ENCODE results near the gene IFNAR2.
"Not testable (repeated sequence)": the region's sequence is repeated elsewhere in the genome, so short reads cannot be mapped to it uniquely, and the experiment has no call there.

IFNAR2 gene

DNA sequence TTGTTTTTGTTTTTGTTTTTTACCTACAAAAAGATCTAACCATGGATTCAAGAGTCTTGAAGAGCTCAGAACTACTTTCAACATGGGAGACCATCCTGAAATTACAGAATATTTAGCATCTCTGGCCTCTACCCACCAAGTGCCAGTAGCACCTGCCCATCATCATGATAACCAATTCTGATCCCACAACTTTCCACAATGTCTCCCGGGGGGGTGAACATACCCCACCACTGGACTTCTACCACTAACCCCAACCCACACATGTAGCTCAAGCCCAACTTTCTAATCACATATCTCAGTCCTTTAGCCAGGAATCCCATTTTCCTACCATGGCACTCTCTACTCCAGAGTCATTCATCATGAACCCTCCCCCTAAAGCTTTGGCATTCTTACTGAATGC lies 15.7 kb upstream of the IFNAR2 start:
- no peak for DNase-seq (ENCODE audit: low read depth in 2 of 2)

DNA sequence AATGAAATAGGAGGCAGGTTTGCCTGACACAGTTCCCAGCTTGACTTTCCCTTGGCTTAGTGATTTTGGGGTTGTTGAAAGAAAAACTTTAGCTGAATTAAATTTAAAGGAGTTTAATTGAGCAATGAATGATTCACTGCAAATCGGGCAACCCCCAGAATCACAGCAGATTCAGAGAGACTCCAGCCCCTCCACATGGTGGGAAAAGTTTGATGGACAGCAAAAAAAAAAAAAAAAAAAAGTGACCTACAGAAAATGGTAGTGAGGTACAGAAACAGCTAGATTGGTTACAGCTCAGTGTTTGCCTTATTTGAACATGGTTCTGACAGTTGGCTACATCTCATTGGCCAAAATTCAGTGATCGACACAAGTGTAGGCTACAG lies 12.6 kb upstream of the IFNAR2 start:
- no peak for DNase-seq (ENCODE audit: low read depth in 2 of 2)

DNA sequence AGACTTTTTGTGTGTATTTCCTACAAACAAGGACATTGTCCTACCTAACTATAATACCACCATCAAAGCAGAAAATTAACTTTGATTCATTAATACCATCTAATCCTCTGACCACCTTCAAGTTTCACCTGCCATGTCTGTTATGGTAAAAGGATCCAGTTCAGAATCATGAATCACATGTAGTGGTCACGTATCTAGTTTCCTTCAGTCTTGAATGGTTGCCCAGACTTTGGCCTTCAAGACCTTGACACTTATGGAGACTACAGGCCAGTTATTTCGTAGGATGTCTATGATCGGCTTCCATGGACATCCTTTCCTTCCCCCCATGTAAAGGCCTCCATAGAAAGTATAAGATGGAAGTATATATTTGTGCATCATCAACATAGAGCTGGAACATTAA lies 10.4 kb upstream of the IFNAR2 start:
- no peak for DNase-seq (ENCODE audit: low read depth in 2 of 2)

DNA sequence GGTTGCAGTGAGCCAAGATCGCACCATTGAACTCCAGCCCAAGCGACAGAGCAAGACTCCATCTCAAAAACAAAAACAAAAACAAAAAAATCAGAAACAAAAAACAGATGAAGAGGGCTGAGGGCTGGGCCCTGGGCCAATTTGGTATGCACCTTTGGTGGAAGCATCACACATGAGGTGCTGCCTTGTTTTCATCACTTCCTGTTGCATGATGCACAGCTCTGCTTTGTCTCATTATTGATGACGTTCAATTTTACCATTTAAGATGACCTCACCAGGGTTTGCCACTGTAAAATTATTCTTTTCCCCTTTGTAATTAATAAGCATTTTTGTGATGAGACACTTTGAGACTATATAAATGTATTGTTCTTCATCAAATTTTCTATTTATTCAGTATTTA lies 9.8 kb upstream of the IFNAR2 start:
- DNase-seq (ENCODE audit: low read depth in 2 of 2), result no peak

DNA sequence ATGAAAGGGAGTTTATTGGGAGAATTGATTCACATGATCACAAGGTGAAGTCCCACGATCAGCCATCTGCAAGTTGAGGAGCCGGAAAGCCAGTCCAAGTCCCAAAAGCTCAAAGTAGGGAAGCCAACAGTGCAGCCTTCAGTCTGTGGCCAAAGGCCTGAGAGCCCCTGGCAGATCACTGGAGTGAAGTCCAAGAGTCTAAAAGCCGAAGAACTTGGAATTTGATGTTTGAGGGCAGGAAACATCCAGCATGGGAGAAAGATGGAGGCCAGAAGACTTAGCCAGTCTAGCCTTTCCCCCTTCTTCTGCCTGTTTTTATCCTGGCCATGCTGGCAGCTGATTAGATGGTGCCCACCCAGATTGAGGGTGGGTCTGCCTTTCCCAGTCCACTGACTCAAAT lies 4.4 kb upstream of the IFNAR2 start:
- DNase-seq (ENCODE audit: low read depth in 2 of 2), result not testable (repeated sequence)

DNA sequence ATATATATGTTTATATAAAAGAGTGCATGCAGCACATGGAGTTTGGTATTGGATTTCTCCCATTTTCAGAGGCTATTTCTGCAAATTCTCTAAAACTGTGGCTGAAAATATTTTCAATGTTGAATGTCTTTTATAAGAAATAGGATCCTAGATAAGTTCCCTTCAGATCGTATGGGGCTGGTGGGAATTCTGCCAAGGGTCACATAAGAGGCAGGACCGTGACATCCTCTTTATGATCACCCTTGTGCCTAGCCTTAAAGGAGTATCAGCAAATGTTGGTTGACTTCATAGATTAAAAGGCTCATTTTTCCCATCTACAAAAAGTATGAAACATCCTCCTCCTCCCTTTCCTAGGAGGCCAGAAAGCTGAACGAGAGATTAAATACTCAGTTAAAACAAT lies 1.3 kb upstream of the IFNAR2 start:
- no peak for DNase-seq (ENCODE audit: low read depth in 2 of 2)

DNA sequence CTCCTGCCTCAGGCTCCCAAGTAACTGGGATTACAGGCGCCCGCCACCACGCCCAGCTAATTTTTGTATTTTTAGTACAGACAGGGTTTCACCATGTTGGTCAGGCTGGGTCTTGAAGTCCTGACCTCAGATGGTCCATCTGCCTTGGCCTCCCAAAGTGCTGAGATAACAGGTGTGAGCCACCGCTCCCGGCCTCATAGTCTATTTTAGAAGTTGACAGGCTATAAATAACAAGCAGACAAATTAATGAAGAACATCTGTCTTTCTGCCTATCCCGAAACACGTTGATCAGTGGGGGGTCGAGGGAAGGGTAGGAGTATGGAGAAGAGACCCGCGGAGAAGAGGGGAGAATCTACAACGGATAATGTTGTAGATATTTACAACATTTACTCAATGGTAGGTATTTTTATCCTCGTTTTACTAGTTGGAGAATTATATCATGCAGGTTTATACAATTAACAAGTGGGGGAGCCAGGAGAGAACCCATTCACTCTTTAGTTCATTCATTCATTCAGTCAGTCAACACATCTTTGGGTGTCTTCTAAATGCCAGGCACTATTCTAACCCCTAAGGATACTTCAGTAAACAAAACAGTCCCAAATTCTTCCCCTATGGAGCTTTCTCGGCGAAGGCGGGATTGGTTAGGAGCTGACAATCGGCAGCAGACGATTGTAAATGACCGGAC lies 497 bp upstream of the IFNAR2 start:
- DNase-seq (ENCODE audit: low read depth in 2 of 2), result no peak

DNA sequence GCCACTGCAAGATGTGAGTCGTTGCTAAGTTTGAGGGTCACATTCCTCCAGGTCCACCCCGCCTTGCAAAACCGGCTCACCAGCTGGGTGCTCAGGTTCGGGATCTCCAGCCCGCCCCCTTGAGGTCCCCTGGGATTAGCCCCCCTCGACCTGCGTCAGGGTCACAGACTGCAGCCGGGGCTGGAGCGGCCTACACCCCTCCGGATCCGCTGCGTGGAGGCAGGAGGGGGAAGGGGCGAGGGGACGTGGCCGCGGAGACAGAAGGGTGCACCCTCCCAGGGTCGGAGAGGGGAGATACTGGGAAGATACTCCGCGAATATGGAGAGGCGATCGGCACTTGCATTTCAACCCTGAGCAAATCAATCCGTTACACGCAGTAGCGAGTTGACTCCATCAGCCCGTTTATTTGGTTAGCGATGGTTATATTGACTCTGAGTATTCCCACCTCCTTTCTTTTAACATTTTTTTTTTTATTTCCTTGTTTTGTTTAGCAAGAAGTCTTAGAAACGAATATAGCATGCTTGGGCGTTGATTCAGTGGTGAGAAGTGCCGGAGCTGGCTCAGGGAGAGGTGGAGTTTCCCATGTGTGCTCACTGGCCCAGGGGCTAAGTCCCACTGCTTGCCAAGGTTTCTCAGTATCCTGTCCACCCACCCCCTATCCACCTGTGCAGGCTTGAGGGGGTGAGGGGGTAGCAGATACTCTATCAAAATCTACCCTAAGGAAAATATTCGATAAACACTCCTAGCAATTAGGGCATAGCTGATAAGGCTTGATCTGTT lies 997 bp downstream of the IFNAR2 start:
- DNase-seq (ENCODE audit: low read depth in 2 of 2), result no peak

DNA sequence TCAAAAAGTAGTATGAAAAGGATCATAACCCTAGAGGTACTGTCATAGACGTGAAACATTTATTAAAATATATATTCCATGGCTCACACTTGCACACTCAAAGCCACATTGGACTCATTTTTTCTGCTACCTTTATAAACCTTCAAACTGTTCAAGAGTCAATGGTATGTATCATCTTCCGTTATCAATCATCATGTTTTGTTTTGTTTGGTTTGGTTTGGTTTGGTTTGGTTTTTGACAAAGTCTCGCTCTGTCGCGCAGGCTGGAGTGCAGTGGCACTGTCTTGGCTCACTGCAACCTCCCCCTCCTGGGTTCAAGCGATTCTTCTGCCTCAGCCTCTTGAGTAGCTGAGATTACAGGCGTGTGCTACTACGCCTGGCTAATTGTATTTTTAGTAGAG lies 1.8 kb downstream of the IFNAR2 start:
- peak in 1 of 2 experiments; percentile 49 for DNase-seq (ENCODE audit: low read depth in 2 of 2)

DNA sequence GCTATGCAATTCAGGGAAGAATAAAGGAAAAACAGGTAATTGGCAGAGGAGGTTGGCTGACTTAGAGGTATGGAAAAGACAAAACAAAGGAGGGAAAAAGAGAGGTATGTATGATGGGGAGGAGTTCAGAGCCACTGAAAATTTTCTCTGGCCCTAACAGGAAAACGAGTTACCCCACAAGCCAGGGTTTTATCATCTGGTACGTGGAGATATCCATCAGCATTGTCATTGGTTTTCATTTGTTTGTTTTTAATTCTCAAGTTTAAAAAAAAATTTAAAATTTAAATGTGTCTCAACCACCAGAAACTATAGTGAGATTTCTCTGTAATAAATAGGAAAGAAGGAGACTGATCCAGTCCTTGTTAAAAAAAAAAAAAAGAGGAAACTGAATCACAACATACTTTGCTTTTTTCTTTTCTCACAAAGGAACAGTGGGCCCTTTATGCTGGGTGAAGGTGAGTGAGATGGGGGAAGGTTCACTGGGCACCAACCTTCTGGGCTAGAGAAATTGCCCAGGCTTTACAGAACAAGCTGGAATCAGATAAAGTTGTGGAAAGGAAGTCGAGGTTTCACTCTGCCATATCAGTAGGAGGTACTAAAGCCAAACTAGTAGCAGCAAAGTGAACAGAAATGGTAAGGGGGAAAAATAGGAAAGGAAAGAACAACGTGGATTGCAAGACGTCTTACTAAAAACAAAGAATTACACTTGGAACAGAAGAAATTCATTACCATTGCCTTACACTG lies 2.7 kb downstream of the IFNAR2 start:
- no peak for DNase-seq (ENCODE audit: low read depth in 2 of 2)

DNA sequence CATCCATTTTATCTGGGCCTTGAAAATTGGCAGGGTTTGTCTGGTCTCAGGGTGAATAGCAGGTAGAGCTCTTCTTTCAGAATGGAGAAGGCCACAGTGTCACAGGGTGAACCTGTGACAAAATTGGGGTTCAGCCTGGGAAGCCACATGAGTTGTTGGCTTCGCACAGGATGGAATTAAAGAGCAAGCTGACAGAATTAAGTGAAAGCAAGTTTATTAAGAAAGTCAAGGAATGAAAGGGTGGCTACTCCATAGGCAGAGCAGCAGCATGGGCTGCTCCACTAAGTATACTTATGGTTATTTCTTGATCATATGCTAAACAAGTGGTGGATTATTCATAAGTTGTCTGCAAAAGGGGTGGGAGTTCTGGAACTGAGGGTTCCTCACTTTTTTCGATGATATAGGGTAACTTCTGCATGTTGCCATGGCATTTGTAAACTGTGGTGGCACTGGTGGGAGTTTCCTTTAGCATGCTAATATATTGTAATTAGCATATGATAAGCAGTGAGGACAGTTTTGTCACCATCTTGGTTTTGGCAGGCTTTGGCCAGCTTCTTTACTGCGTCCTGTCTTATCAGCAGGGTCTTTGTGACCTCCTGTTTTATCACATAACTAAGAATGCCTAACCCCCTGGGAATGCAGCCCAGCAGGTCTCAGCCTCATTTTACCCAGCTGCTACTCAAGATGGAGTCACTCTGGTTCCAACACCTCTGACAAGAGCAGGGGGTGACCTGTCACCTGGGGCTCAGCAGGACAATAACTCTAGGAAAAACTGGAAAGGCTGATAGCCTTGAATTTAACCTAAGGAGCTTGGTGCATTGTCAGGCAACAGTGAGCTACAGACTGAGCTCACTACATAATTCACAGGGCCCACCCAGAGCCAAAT lies 5.1 kb downstream of the IFNAR2 start:
- no peak for DNase-seq (ENCODE audit: low read depth in 2 of 2)

DNA sequence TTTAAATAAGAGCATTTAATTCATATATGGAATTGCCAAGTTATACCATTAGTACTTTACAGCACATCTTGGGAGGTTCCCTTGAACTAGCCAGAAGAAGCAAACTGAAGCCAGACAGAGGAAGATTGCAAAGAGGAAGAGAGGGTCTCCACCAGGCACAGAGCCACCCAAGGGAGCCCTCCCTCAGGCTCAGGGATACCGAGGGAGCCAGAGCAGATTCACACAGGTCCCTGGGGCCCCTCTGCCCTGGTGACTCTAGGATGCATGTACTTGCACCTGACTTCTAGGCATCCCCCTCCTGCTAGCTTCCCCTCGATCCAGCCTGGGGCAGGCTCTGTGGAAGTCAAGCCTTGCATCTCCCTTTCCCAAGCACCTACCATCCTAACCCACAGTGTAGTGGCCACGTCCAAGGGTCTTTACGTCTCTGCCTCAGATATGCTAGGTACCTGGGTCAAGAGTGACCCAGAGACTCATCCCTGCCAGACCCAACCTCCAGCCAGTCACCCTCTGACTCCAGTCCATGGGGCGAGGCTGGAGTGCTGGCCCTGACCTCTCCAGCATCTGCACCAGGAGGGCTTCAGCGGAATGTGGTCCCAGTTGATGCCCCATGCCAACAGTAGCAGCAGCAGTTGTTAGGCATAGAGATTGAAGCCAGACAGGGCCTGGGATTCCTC lies 6.4 kb downstream of the IFNAR2 start:
- no peak for DNase-seq (ENCODE audit: low read depth in 2 of 2)

DNA sequence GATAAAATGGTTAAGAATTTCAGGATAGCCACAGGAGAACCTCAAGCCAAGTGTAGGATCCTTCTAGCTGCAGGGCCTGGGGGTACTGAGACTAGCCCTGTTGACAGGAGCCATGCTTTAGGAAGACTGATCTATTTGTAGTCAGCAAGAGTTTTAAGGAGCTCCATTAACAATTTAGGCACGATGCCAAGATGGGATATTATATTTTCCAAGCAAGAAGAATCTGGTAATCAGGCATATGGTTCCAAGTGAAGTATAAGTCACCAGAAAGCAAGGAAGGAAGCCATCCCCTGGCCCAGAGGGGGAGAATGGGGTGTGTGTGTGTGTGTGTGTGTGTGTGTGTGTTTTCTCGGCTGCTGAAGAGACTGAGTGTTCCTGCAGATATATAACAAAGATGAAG lies 7.0 kb downstream of the IFNAR2 start:
- no peak for DNase-seq (ENCODE audit: low read depth in 2 of 2)

DNA sequence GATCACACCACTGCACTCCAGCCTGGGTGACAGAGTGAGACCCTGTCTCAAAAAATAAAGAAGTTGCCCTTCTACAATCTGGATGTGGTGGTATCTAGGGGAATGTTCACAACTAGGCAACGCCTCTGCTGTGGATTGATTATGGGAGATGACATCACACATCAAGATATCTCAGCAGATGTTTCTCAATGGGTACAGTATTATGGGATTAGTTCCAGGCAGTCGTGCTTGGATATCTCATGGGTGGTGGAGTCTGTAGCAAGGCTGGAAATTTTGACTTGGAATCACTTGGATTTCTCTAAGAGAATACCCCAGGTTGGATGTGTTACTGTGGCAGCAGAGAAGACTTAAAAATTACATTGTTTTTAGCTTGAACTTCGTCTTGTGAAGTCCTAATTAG lies 7.7 kb downstream of the IFNAR2 start:
- DNase-seq (ENCODE audit: low read depth in 2 of 2), result no peak

DNA sequence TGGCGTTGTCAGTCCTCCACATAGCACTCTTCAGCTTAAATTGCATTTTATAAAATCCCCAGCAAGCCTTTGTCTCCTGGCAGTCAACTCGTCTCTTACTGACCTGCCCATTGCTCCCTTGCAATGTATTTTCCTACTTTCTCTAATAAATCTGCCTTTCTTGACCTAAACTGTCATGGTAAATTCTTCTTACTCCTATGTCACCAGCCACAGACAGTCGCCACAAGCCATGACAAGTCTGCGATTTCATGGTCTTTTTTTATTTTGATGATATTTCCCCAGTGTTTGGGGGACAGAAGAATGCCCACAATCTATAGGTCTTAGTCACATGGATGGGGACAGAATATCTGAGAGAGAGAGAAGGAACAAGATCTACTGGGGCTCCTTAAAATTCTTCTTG lies 8.4 kb downstream of the IFNAR2 start:
- DNase-seq (ENCODE audit: low read depth in 2 of 2), result no peak

DNA sequence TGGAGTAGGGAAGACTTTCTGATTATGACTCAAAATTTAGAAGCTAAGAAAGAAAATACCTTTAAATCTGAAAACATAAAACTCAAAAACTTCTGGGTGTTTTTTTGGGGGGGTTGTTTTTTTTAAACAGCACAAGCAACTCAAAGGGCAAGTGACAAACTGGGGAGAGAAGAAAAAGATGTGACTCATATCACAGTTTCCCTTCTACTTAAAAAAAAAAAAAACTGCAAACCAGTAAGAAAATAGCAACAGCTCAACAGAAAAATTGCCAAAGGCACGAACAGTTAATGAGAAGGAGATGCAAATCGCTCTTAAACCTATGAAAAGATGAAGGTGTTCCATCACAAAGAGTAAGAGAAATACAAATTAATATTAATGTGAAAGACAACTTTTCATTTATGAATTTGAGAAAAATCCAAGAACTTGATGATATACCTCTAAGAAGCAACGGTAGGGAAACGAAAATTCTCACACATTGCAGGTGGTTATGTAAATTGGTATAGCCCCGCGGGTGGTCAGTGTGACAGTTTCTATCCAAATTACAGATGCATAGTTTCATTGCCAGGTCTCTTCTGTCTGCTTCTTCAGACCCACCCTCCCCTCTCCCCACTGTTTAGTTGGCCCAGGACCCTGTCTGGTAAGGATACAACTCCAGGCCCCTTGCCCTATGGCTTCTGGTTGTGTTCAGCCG lies 9.0 kb downstream of the IFNAR2 start:
- DNase-seq (ENCODE audit: low read depth in 2 of 2), result no peak

DNA sequence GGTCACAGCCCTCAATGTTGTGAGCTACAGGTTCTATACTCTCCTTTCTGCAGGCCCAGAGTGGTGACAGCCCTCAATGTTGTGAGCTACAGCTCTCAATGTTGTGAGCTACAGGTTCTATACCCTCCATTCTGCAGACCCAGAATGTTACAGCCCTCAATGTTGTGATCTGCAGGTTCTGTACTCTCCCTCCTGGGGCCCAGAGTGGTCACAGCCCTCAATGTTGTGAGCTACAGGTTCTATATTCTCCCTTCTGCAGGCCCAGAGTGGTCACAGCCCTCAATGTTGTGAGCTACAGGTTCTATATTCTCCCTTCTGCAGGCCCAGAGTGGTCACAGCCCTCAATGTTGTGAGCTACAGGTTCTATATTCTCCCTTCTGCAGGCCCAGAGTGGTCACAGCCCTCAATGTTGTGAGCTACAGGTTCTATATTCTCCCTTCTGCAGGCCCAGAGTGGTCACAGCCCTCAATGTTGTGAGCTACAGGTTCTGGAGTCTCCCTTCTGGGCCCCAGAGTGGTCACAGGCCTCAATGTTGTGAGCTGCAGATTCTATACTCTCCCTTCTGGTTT lies 9.9 kb downstream of the IFNAR2 start:
- DNase-seq (ENCODE audit: low read depth in 2 of 2), result not testable (repeated sequence)

DNA sequence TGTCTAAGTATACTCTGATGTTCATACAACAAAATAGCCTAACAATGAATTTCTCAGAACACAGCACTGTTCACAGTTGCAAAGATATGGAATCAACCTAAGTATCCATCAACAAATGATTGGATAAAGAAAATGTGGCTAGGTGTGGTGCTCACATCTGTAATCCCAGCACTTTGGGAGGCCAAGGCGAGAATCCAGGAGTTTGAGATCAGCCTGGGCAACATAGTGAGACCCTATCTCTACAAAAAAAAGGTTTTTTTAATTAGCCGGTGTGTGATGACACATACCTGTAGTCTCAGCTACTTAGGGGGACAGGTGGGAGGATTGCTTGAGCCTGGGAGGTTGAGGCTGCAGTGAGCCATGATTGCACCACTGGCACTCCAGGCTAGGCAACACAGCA lies 10.7 kb downstream of the IFNAR2 start:
- DNase-seq (ENCODE audit: low read depth in 2 of 2), result no peak

DNA sequence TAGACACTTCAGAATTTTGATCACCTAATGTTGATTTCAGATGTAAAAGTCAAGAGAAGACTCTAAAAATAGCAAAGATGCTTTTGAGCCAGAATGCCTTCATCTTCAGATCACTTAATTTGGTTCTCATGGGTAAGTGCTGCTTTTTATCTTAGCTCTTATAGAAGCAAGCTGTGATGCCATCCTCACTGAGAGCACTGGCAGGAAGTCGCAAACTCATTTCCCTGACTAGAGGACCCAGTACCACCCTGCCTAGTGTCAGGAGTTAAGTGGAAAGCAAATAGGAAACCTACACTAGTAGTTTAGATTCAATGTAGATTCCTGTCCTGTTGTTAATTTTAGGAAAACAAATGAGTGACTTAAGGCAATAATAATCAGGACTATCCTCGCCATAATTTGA lies 12.1 kb downstream of the IFNAR2 start:
- DNase-seq (ENCODE audit: low read depth in 2 of 2), result no peak

DNA sequence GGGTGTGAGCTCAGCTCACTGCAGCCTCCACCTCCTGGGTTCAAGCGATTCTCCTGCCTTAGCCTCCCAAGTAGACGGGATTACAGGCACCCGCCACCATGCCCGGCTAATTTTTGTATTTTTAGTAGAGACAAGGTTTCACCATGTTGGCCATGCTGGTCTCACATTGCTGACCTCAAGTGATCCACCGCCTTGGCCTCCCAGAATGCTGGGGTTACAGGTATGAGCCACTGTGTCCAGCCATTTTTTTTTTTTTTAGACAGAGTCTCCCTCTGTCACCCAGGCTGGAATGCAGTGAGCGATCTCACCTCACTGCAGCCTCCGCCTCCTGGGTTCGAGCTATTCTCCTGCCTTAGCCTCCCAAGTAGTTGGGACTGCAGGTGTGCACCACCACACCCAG lies 13.1 kb downstream of the IFNAR2 start:
- not testable (repeated sequence) for DNase-seq (ENCODE audit: low read depth in 2 of 2)

All from stimulated activated CD4-positive, alpha-beta T cell treated with anti-CD3 and anti-CD28 coated beads, Interleukin-12 subunit alpha, Interleukin-12 subunit beta, amount 100 ng/mL, for 24 hours (primary cell).